Liver (tissue), 9 donors: ENCODE data around the gene COL3A1. TPM values are rescaled to one million over a fixed set of nuclear protein-coding genes. Genes with fewer than 3 reads are reported as not detected.

Experiments
- DNase-seq: peaks from one replicate; pipeline ENCODE4 v3.0.0-alpha.2; 2017; ENCODE audit warnings: low spot score
- H3K27ac ChIP-seq, 2 donors: one replicate each; pipeline ENCODE4 v1.7.0; 2013; ENCODE audit warnings: inconsistent platforms in 2 of 2, low read length in 2 of 2, control low read depth in 1 of 2, low read depth in 1 of 2, mild to moderate bottlenecking in 1 of 2
- H3K27me3 ChIP-seq, 4 donors: one replicate each; pipeline versions ENCODE4 v1.6.1 to v1.7.0; 2013; ENCODE audit warnings: low read length in 3 of 4, inconsistent platforms in 1 of 4, mild to moderate bottlenecking in 1 of 4, moderate library complexity in 1 of 4; ENCODE audit not compliant: control insufficient read depth in 4 of 4, insufficient read depth in 4 of 4
- H3K36me3 ChIP-seq, 4 donors: one replicate each; pipeline versions ENCODE4 v1.6.1 to v1.7.0; 2013; ENCODE audit warnings: low read length in 3 of 4, mild to moderate bottlenecking in 3 of 4, low read depth in 1 of 4, moderate library complexity in 1 of 4; ENCODE audit not compliant: control insufficient read depth in 4 of 4, insufficient read depth in 3 of 4
- H3K4me1 ChIP-seq, 4 donors: one replicate each; pipeline versions ENCODE4 v1.6.1 to v1.7.0; 2013; ENCODE audit warnings: low read length in 3 of 4, mild to moderate bottlenecking in 3 of 4, moderate library complexity in 1 of 4; ENCODE audit not compliant: control insufficient read depth in 4 of 4, insufficient read depth in 4 of 4
- H3K4me3 ChIP-seq, 3 donors: one replicate each; pipeline versions ENCODE4 v1.6.1 to v1.7.0; 2013; ENCODE audit warnings: low read length in 3 of 3, control low read depth in 1 of 3, low read depth in 1 of 3, mild to moderate bottlenecking in 1 of 3
- H3K9ac ChIP-seq, 2 donors: one replicate each; pipeline ENCODE4 v1.7.0; 2013; ENCODE audit warnings: low read length in 2 of 2, mild to moderate bottlenecking in 2 of 2, moderate library complexity in 2 of 2, control low read depth in 1 of 2, low read depth in 1 of 2
- H3K9me3 ChIP-seq, 4 donors: one replicate each; pipeline versions ENCODE4 v1.6.1 to v1.7.0; 2013; ENCODE audit warnings: low read length in 3 of 4; ENCODE audit not compliant: control insufficient read depth in 4 of 4
- ATF3 ChIP-seq: IDR thresholded peaks from 2 replicates; pipeline ENCODE4 v1.6.1; 2016; ENCODE audit warnings: antibody characterized with exemption
- CTCF ChIP-seq: fragments of 150-350 bp; IDR thresholded peaks from 2 replicates; pipeline ENCODE4 v1.5.1; 2017; ENCODE audit warnings: improper control_type of control experiment, low read depth, low read length; ENCODE audit not compliant: missing input control
- EGR1 ChIP-seq, 2 donors: IDR thresholded peaks; 2 replicates each; pipeline ENCODE4 v1.6.1; 2016 to 2018; ENCODE audit warnings: antibody characterized with exemption in 2 of 2, low read depth in 2 of 2
- FOXA1 ChIP-seq: IDR thresholded peaks from 2 replicates; pipeline ENCODE4 v1.6.1; 2016; ENCODE audit warnings: antibody characterized with exemption
- FOXA2 ChIP-seq: IDR thresholded peaks from 2 replicates; pipeline ENCODE4 v1.6.1; 2016; ENCODE audit warnings: antibody characterized with exemption
- GABPA ChIP-seq, 2 donors: IDR thresholded peaks in 1 of 2; conservative IDR thresholded peaks in 1 of 2; 2 replicates each; pipeline ENCODE4 v1.6.1; 2016; ENCODE audit warnings: antibody characterized with exemption in 2 of 2, mild to moderate bottlenecking in 1 of 2, moderate library complexity in 1 of 2
- RAD21 ChIP-seq, 2 donors: IDR thresholded peaks; 2 replicates each; pipeline ENCODE4 v1.6.1; 2016; ENCODE audit warnings: antibody characterized with exemption in 2 of 2, mild to moderate bottlenecking in 2 of 2
- RXRA ChIP-seq, 2 donors: IDR thresholded peaks; 2 replicates each; pipeline ENCODE4 v1.6.1; 2017 to 2018; ENCODE audit warnings: antibody characterized with exemption in 2 of 2, mild to moderate bottlenecking in 1 of 2
- SP1 ChIP-seq: IDR thresholded peaks from 2 replicates; pipeline ENCODE4 v1.6.1; 2018; ENCODE audit warnings: antibody characterized with exemption, mild to moderate bottlenecking
- ZBTB33 ChIP-seq: IDR thresholded peaks from 2 replicates; pipeline ENCODE4 v1.6.1; 2016; ENCODE audit warnings: antibody characterized with exemption
- WGBS: extraction: QIAGEN DNeasy Blood & Tissue Kit; methylation state at CpG from one replicate; pipeline ENCODE4 v1.1.7; 2013; 5-methylcytosine and 5-hydroxymethylcytosine counted together
- polyA plus RNA-seq, 2 donors: library from polyadenylated mRNA; stranded (reverse) in 1 of 2; unstranded in 1 of 2; fragments of 200-250 nt in 1 of 2; fragments of >200 nt in 1 of 2; fragmentation: Nextera tagmentation in 1 of 2; extraction: Ambion mirVana in 1 of 2; gene quantifications; one replicate each; pipeline versions ENCODE4 v1.2.1 to v1.2.3, GENCODE V29; 2013 to 2015
- total RNA-seq, 2 donors: library from RNA; depleted of rRNA; stranded (reverse); fragments of >200 nt; gene quantifications; one replicate each; pipeline ENCODE4 v1.2.3, GENCODE V29; 2014
- donor health status: healthy.
- donor health status: healthy.
- donor health status: healthy.
- donor health status: healthy.
- donor health status: healthy.

The COL3A1 gene
- total and polyA plus RNA-seq, 4 donors: 21.4 to 207 (median 93.3) TPM

- WGBS: 65% methylated on average over 3 of the region's 3 CpGs
- no peak for TF ChIP-seq SP1
- TF ChIP-seq FOXA2: no peak
- no peak overlapping the region for H3K4me3 ChIP-seq
- no peaks in the 10 kb centered on the region for H3K36me3 ChIP-seq
- no peak for DNase-seq
- H3K9me3 ChIP-seq: no peaks in the 10 kb centered on the region
- no peaks in the 10 kb centered on the region for H3K4me1 ChIP-seq
- no peak overlapping the region for H3K9ac ChIP-seq
- peaks cover 0 to 3% (median 0%) of the 10 kb centered on the region in 4 donors for H3K27me3 ChIP-seq
- peak overlapping the region in 1 of 2 donors; percentile 25 for H3K27ac ChIP-seq
Measured at GRCh38 chr2:188973641-188974040, 532 bp upstream of the COL3A1 start.

GRCh38 chr2:188975497-188976102 is 1.4 kb downstream of the COL3A1 start:
- peak overlapping the region in 1 of 2 donors; percentile 7 for H3K9ac ChIP-seq
- H3K4me3 ChIP-seq: peak overlapping the region in 1 of 3 donors; percentile 23
- H3K4me1 ChIP-seq: no peaks in the 10 kb centered on the region
- no peak for TF ChIP-seq FOXA1
- no peak for TF ChIP-seq GABPA (IDR thresholded peaks at IDR 0.05 in 1 of 2, conservative IDR thresholded peaks at IDR 0.05 in 1 of 2)
- TF ChIP-seq RXRA (IDR thresholded peaks at IDR 0.05): no peak
- TF ChIP-seq SP1: no peak
- TF ChIP-seq RAD21 (IDR thresholded peaks at IDR 0.05): peak in 1 of 2 donors; percentile 24
- TF ChIP-seq ATF3: no peak
- no peak for TF ChIP-seq ZBTB33
- H3K36me3 ChIP-seq: no peaks in the 10 kb centered on the region
- no peak for DNase-seq
- H3K9me3 ChIP-seq: no peaks in the 10 kb centered on the region
- H3K27me3 ChIP-seq: peaks cover 0 to 3% (median 0%) of the 10 kb centered on the region in 4 donors
- peak overlapping the region; percentile 59 to 60 for H3K27ac ChIP-seq
- WGBS: 49% methylated on average over 1 of the region's 1 CpG

GRCh38 chr2:188976545-188977268 is 2.5 kb downstream of the COL3A1 start:
- Histone ChIP-seq H3K9ac (peak overlapping the region in 1 of 2 donors; percentile 31), H3K27me3 (peaks cover 0 to 3% (median 0%) of the 10 kb centered on the region in 4 donors), H3K4me1 (no peaks in the 10 kb centered on the region), H3K36me3 (no peaks in the 10 kb centered on the region), H3K27ac (peak overlapping the region in 1 of 2 donors; percentile 59), H3K4me3 (peak overlapping the region in 1 of 3 donors; percentile 23), H3K9me3 (no peaks in the 10 kb centered on the region)
- 66% methylated on average over 8 of the region's 8 CpGs for WGBS
- TF ChIP-seq EGR1 (IDR thresholded peaks at IDR 0.05; ENCODE audit: low read depth in 2 of 2) (no peak), RAD21 (IDR thresholded peaks at IDR 0.05) (peak; percentile 26 to 41), CTCF (peak; percentile 15)
- no peak for DNase-seq
